Right renal pelvis (tissue), 4 donors: Measurements from ENCODE around the gene CHRNG. TPM values are rescaled to one million over a fixed set of nuclear protein-coding genes. Genes with fewer than 3 reads are reported as not detected.

Source experiments
- DNase-seq, 4 donors: peaks; one replicate each; pipeline ENCODE4 v3.0.0-alpha.2; 2013; ENCODE audit warnings: low read depth in 4 of 4, low spot score in 3 of 4, missing footprints in 1 of 4
- polyA plus RNA-seq, 4 donors: library from polyadenylated mRNA; unstranded; fragments of 120-200 nt; gene quantifications; one replicate each; pipeline ENCODE4 v1.2.1, GENCODE V29; 2013; ENCODE audit not compliant: insufficient read length in 4 of 4

The CHRNG gene
- polyA plus RNA-seq, 4 donors: 0.81 to 1.1 (median 1.0) TPM

DNA sequence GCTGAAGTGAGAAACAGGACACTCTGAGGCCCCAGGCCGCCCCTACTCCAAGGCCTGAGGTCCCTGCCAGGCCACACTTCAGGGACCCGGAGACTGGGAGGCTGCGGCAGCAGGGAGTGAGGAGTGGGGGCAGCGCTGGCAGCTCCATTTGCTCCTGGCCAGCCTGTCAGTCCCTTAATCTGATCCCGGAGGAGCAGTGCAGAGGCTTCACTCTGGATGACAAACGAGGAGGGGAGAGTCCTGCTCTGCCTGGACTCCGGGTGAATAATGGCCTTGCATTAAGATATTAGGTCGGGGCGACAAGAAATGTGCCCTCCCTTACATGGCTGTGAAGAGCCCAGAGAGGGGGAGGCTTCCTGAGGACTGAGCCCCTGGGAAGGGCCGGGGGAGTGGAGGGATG, 33.6 kb upstream of the CHRNG start:
- DNase-seq: peak in 1 of 4 donors; percentile 53

GRCh38 chr2:232506709-232507108, 32.8 kb upstream of the CHRNG start:
- no peak for DNase-seq

- DNase-seq: no peak
These were observed 31.2 kb upstream of the CHRNG start for GRCh38 chr2:232508251-232508650.

GRCh38 chr2:232511336-232511890, 28.1 kb upstream of the CHRNG start:
- no peak for DNase-seq

DNA sequence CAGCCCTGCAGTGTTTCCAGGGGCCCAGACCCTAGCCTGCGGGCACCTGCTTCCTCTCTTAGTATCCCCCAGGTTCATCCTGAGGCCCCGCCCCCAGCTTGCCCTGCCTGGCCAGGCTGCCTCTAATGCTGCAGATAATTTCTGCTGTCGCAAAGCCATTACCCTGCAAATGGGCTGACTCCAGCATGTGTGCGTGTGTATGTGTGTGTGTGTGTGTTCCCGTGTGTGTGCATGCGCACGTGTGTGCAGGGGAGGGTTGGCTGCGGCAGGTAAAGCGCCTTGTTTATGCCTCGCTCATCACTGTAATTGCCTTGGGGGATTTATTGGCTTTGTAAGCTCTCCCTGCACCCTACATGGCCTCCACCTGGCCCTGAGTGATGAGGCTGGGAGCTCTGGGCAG, 26.9 kb upstream of the CHRNG start:
- DNase-seq: no peak

- DNase-seq: no peak
These were observed 26.1 kb upstream of the CHRNG start for GRCh38 chr2:232513353-232513752.

- no peak for DNase-seq
These were observed 23.9 kb upstream of the CHRNG start for GRCh38 chr2:232515639-232516038.

DNA sequence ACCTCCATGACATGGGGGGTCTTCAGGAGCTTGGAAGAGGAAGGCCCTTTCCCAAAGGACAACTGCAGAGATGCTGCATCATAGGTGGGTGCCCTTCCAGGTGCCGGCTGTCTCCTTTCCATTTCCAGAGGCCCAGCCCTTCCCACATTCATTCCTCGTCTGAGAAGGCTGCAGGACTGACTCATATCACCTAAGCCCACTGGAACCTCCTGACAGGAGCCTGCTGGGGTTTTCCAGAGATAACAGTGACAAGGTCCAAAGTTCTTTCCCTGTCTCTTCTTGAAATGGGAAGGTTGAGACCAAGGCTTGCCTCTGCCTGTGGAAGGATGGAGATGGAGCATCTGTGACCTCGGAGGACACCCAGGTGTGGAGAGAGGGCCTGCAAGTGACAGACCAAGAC, 22.9 kb upstream of the CHRNG start:
- no peak for DNase-seq

DNA sequence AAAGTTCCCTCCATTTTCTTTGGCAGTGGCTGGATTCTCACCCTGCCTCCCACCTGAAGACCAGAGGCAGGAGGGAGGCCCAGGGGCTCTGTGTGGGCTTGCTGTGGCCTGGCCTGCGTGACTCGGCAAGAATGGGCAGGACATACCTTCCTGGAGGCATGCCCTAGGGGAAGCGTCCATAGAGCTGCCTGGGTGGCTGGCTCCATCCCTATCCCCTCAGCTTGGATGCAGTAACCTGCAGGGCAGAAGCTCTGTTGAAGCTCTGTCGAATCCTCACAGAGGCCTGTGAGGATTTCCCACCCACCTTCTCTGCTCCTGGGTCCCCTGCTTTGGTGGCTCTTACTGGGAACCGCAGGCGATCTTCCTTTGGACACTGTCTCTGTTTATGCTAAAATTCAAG, 20.6 kb upstream of the CHRNG start:
- no peak for DNase-seq

- DNase-seq: no peak
These were observed 19.7 kb upstream of the CHRNG start, which contains the start of gene PRSS56 for GRCh38 chr2:232519581-232520438. Gene PRSS56, plus strand, starts transcription at chr2:232520388. Its CDS starts 211 bp downstream, at chr2:232520599.

DNA sequence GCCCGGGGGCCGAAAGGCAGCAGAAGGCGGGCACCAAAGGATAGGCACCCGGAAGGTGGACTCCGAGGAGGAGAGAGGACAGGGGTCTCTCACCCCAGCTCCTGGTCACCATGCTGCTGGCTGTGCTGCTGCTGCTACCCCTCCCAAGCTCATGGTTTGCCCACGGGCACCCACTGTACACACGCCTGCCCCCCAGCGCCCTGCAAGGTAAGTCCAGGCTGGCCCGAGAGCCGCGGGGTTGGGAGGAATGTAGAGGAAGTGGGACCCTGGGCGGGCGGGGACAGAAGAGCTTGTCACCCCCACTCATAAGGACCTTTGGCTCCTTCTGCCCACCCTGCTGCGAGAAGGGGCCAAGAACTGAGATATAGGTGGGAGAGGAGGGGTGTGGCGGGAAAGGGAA, 19.0 kb upstream of the CHRNG start:
- no peak for DNase-seq

DNA sequence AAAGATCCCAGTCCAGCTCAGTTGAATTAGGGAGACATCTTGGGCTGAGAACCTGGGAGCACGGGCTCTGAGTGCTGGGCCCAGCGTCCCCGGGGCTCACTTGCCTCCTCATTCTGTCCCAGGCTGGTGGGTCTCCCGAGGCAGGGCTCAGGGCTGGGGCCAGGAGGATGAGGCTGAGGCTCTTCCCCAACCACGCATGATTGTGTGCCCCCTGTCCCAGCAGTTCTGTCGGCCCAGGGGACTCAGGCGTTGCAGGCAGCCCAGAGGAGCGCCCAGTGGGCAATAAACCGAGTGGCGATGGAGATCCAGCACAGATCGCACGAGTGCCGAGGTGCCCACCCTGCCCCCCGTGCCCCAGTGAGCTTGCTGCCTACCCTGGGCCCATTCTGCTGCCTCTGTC, 18.4 kb upstream of the CHRNG start:
- no peak for DNase-seq

DNA sequence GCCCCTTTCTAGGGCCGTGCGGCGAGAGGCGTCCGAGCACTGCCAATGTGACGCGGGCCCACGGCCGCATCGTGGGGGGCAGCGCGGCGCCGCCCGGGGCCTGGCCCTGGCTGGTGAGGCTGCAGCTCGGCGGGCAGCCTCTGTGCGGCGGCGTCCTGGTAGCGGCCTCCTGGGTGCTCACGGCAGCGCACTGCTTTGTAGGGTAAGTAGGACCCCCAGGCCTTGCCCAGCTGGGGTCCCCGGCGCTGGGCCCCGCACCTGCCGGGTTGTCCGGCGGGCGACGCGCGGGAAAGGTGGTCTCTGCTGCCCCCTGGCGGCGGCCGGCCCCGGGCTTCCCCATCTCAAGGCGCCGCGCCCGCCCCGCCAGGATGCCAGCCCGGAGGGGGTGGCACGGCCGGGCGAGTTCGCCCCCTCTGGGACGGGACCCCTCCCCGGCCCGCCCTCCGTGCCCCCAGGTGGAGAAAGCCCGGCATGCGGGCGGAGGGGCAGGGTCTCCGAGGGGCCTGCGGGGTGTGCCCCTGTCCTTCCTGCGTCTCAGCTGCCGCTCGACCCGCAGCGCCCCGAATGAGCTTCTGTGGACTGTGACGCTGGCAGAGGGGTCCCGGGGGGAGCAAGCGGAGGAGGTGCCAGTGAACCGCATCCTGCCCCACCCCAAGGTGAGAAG, 17.4 kb upstream of the CHRNG start:
- no peak for DNase-seq

DNA sequence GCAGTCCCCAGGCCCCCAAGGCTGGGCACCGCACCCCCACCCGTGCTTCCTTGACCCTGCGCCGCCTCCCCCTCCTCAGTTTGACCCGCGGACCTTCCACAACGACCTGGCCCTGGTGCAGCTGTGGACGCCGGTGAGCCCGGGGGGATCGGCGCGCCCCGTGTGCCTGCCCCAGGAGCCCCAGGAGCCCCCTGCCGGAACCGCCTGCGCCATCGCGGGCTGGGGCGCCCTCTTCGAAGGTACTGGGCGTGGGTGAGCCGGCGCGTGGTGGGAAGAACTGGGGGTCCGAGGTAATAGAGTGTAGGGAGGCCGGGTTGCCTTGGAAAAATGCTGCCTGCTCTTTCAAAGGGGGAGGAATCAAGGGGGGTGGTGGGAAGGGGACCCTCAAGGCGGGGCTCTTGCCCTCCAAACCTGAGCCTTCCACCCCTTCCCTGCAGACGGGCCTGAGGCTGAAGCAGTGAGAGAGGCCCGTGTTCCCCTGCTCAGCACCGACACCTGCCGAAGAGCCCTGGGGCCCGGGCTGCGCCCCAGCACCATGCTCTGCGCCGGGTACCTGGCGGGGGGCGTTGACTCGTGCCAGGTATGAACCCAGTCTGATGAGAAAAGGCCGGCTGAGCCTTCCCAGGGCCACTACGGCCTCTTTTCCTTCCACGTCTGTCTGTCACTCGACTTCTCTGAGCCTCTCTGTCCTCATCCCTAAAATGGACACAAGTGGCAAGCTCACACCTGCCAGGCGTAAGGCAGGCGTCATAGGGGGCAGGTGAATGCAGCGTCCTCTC, 16.7 kb upstream of the CHRNG start:
- DNase-seq: no peak

GRCh38 chr2:232523402-232523681, 16.1 kb upstream of the CHRNG start:
- DNase-seq: no peak

- DNase-seq: no peak
These were observed 15.6 kb upstream of the CHRNG start for GRCh38 chr2:232523682-232524597.

GRCh38 chr2:232524771-232525170, 14.7 kb upstream of the CHRNG start:
- DNase-seq: no peak

DNA sequence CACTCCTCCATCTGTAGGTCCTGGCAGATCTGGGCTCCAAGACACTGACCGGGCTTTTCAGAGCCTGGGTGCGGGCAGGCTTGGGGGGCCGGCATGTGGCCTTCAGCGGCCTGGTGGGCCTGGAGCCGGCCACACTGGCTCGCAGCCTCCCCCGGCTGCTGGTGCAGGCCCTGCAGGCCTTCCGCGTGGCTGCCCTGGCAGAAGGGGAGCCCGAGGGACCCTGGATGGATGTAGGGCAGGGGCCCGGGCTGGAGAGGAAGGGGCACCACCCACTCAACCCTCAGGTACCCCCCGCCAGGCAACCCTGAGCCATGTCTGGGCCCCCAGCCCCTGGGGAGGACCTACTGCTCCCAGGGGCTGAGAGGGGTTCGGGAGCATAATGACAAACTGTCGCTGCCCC, 14.3 kb upstream of the CHRNG start:
- DNase-seq: no peak

DNA sequence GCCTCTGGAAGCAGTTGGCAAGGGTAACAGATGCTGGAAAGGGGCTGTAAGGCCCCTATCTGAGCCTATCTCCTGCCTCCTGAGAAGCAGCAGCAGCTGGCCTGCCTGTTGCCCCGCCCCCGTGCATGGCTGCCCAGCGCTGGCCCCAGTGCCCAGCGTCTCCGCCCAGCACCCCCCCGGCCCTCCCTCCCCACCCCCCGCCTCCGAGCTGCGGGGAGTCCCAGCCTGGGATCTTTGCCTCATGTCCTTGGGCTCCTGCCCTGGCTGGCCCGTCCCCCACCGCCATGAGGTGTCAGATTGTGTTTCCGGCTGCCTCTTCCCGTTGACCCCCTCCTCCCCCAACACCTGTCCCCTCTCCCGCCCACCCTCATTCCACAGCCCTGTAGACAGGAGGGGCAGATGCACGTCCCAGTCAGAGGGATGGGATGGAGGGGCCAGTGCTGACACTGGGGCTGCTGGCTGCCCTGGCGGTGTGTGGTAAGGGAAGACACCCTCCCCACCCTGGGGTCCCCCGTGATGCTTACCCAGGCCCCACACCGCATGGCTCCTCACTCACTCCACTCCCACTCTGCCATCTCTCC, 13.6 kb upstream of the CHRNG start, which contains the start of gene CHRND:
Gene CHRND (plus strand): TSS at position 370 of the 581 bp plus-strand sequence. CDS start 56 bp downstream, at position 426.
- DNase-seq: no peak
